Skin epidermis (tissue), 12 donors: Measurements from ENCODE around the gene ZFHX3.

Experiments
- H3K27ac ChIP-seq, 21 experiments: fragments of 200-600 bp; sonication (generic) in 11 of 21; one replicate each; pipeline ENCODE4 v1.5.0; 2020; ENCODE audit warnings: mild to moderate bottlenecking in 3 of 21, inconsistent platforms in 2 of 21, moderate library complexity in 2 of 21
- H3K4me3 ChIP-seq, 7 experiments: fragments of 200-600 bp; sonication (generic) in 2 of 7; one replicate each; pipeline ENCODE4 v1.5.0; 2020; ENCODE audit warnings: inconsistent platforms in 2 of 7, mild to moderate bottlenecking in 2 of 7, moderate library complexity in 1 of 7

Gene ZFHX3

GRCh38 chr16:72928090-72928981 is 119.6 kb downstream of the ZFHX3 start:
- no peak overlapping the region for H3K27ac ChIP-seq
- H3K4me3 ChIP-seq, result no peak overlapping the region

- Histone ChIP-seq H3K4me3 (no peak overlapping the region), H3K27ac (no peak overlapping the region)
Observed at GRCh38 chr16:72927199-72928089, 120.5 kb downstream of the ZFHX3 start.

GRCh38 chr16:72926177-72927070 is 121.5 kb downstream of the ZFHX3 start:
- no peak overlapping the region for H3K27ac ChIP-seq
- no peak overlapping the region for H3K4me3 ChIP-seq

- Histone ChIP-seq H3K4me3 (no peak overlapping the region), H3K27ac (no peak overlapping the region)
Observed at GRCh38 chr16:72925631-72925979, 122.3 kb downstream of the ZFHX3 start.

GRCh38 chr16:72924927-72925630 is 122.8 kb downstream of the ZFHX3 start:
- H3K4me3 ChIP-seq, result no peak overlapping the region
- H3K27ac ChIP-seq, result no peak overlapping the region

- H3K27ac ChIP-seq, result no peak overlapping the region
- no peak overlapping the region for H3K4me3 ChIP-seq
Observed at GRCh38 chr16:72924537-72924926, 123.4 kb downstream of the ZFHX3 start.

GRCh38 chr16:72923757-72924156 is 124.2 kb downstream of the ZFHX3 start:
- H3K27ac ChIP-seq, result no peak overlapping the region
- no peak overlapping the region for H3K4me3 ChIP-seq

GRCh38 chr16:72922714-72923113 is 125.2 kb downstream of the ZFHX3 start:
- no peak overlapping the region for H3K4me3 ChIP-seq
- H3K27ac ChIP-seq, result no peak overlapping the region

- H3K4me3 ChIP-seq, result no peak overlapping the region
- no peak overlapping the region for H3K27ac ChIP-seq
Observed at GRCh38 chr16:72921620-72922019, 126.3 kb downstream of the ZFHX3 start.

- H3K4me3 ChIP-seq, result no peak overlapping the region
- no peak overlapping the region for H3K27ac ChIP-seq
Observed at GRCh38 chr16:72921106-72921505, 126.8 kb downstream of the ZFHX3 start.

GRCh38 chr16:72917051-72917450 is 130.9 kb downstream of the ZFHX3 start:
- H3K4me3 ChIP-seq, result no peak overlapping the region
- no peak overlapping the region for H3K27ac ChIP-seq

- Histone ChIP-seq H3K27ac (no peak overlapping the region), H3K4me3 (no peak overlapping the region)
Observed at GRCh38 chr16:72915331-72915730, 132.6 kb downstream of the ZFHX3 start.

- H3K27ac ChIP-seq, result no peak overlapping the region
- H3K4me3 ChIP-seq, result no peak overlapping the region
Observed at GRCh38 chr16:72913551-72913950, 134.4 kb downstream of the ZFHX3 start.

GRCh38 chr16:72911971-72912370 is 136.0 kb downstream of the ZFHX3 start:
- no peak overlapping the region for H3K27ac ChIP-seq
- H3K4me3 ChIP-seq, result no peak overlapping the region

GRCh38 chr16:72910875-72911274 is 137.1 kb downstream of the ZFHX3 start:
- no peak overlapping the region for H3K4me3 ChIP-seq
- H3K27ac ChIP-seq, result no peak overlapping the region

- H3K4me3 ChIP-seq, result no peak overlapping the region
- no peak overlapping the region for H3K27ac ChIP-seq
Observed at GRCh38 chr16:72910381-72910780, 137.5 kb downstream of the ZFHX3 start.

- no peak overlapping the region for H3K4me3 ChIP-seq
- H3K27ac ChIP-seq, result no peak overlapping the region
Observed at GRCh38 chr16:72909196-72909595, 138.7 kb downstream of the ZFHX3 start.

GRCh38 chr16:72908362-72909167 is 139.4 kb downstream of the ZFHX3 start:
- H3K27ac ChIP-seq, result no peak overlapping the region
- H3K4me3 ChIP-seq, result no peak overlapping the region

- H3K4me3 ChIP-seq, result no peak overlapping the region
- H3K27ac ChIP-seq, result no peak overlapping the region
Observed at GRCh38 chr16:72905581-72905980, 142.3 kb downstream of the ZFHX3 start.
